GM23338 (cell line): ENCODE measurements around the gene CELF4. TPM values are rescaled to one million over a fixed set of nuclear protein-coding genes. Genes with fewer than 3 reads are reported as not detected.

Source experiments
- ATAC-seq: fragments of 200-7000 bp; cut with Tn5 transposase; 3 replicates; pipeline ENCODE4 v1.9.1; 2020
- DNase-seq: peaks from one replicate; pipeline ENCODE4 v3.0.0-alpha.2; 2015; ENCODE audit warnings: low spot score
- H2AFZ ChIP-seq: fragments of 200-600 bp; sonication (generic); 2 replicates; pipeline ENCODE4 v1.8.0; 2016; ENCODE audit warnings: antibody characterized with exemption, mild to moderate bottlenecking, moderate library complexity
- H3F3A ChIP-seq: fragments of 200-600 bp; sonication (generic); replicated peaks from 2 replicates; pipeline ENCODE4 v1.8.0; 2017; ENCODE audit warnings: antibody characterized with exemption, mixed run types, low read depth
- H3K27ac ChIP-seq: fragments of 200-600 bp; sonication (generic); 2 replicates; pipeline ENCODE4 v1.6.1; 2016; ENCODE audit warnings: low read depth
- H3K27me3 ChIP-seq: fragments of 200-600 bp; sonication (generic); 2 replicates; pipeline ENCODE4 v1.8.0; 2016; ENCODE audit warnings: mild to moderate bottlenecking, mixed run types, moderate library complexity; ENCODE audit not compliant: insufficient read depth
- H3K36me3 ChIP-seq: fragments of 200-600 bp; sonication (generic); 2 replicates; pipeline ENCODE4 v1.8.0; 2016; ENCODE audit warnings: mild to moderate bottlenecking; ENCODE audit not compliant: insufficient read depth
- H3K4me1 ChIP-seq: fragments of 200-600 bp; sonication (generic); 2 replicates; pipeline ENCODE4 v1.8.0; 2016; ENCODE audit warnings: mild to moderate bottlenecking, moderate library complexity; ENCODE audit not compliant: insufficient read depth
- H3K4me2 ChIP-seq: fragments of 200-600 bp; sonication (generic); 2 replicates; pipeline ENCODE4 v1.7.1; 2017; ENCODE audit warnings: mixed run types
- H3K4me3 ChIP-seq: fragments of 200-600 bp; sonication (generic); 2 replicates; pipeline ENCODE4 v1.6.1; 2016; ENCODE audit warnings: mixed run types
- H3K79me2 ChIP-seq: fragments of 200-600 bp; sonication (generic); replicated peaks from 2 replicates; pipeline ENCODE4 v1.8.0; 2017; ENCODE audit warnings: mild to moderate bottlenecking; ENCODE audit not compliant: insufficient read depth
- H3K9me2 ChIP-seq: fragments of 200-600 bp; sonication (generic); 2 replicates; pipeline ENCODE4 v1.8.0; 2017; ENCODE audit not compliant: insufficient read depth
- H4K20me1 ChIP-seq: fragments of 200-600 bp; sonication (generic); replicated peaks from 2 replicates; pipeline ENCODE4 v1.8.0; 2017; ENCODE audit warnings: mild to moderate bottlenecking; ENCODE audit not compliant: insufficient read depth
- H3K27ac Mint-ChIP-seq: 2 replicates; pipeline ENCODE4 v1.8.0; 2020; ENCODE audit warnings: inconsistent platforms, mild to moderate bottlenecking, moderate library complexity, mixed read lengths
- H3K27me3 Mint-ChIP-seq: 3 replicates; pipeline ENCODE4 v1.8.0; 2022; ENCODE audit warnings: low read depth, mild to moderate bottlenecking, moderate library complexity, mixed read lengths, inconsistent platforms; ENCODE audit not compliant: insufficient read depth, poor library complexity
- H3K36me3 Mint-ChIP-seq: 3 replicates; pipeline ENCODE4 v1.8.0; 2021; ENCODE audit warnings: low read depth, mild to moderate bottlenecking, inconsistent platforms, moderate library complexity, mixed read lengths
- H3K4me1 Mint-ChIP-seq: 3 replicates; pipeline ENCODE4 v1.8.0; 2020; ENCODE audit warnings: mild to moderate bottlenecking, inconsistent platforms, mixed read lengths
- H3K4me3 Mint-ChIP-seq: 3 replicates; pipeline ENCODE4 v1.8.0; 2021; ENCODE audit warnings: moderate library complexity, mild to moderate bottlenecking, inconsistent platforms, mixed read lengths
- H3K9me3 Mint-ChIP-seq: 3 replicates; pipeline ENCODE4 v1.8.0; 2020; ENCODE audit warnings: moderate library complexity, mild to moderate bottlenecking, inconsistent platforms, mixed read lengths
- CREB1 ChIP-seq: fragments of 250-450 bp; sonication (Bioruptor Pico); IDR thresholded peaks from 2 replicates; pipeline ENCODE4 v1.5.0; 2020; ENCODE audit warnings: low read depth, mild to moderate bottlenecking, moderate library complexity
- JUNB ChIP-seq: IDR thresholded peaks from one replicate; pipeline ENCODE4 v1.6.1; 2016; ENCODE audit warnings: antibody characterized with exemption; ENCODE audit not compliant: unreplicated experiment
- NANOG ChIP-seq: IDR thresholded peaks from 2 replicates; pipeline ENCODE4 v1.6.1; 2016; ENCODE audit warnings: antibody characterized with exemption, borderline replicate concordance
- STAT1 ChIP-seq: IDR thresholded peaks from one replicate; pipeline ENCODE4 v1.6.1; 2016; ENCODE audit warnings: antibody characterized with exemption; ENCODE audit not compliant: unreplicated experiment
- ZNF114 ChIP-seq: fragments of 250-450 bp; sonication (Bioruptor Pico); IDR thresholded peaks from 2 replicates; pipeline ENCODE4 v1.5.0; 2020; ENCODE audit warnings: mild to moderate bottlenecking, moderate library complexity
- polyA plus RNA-seq: library from polyadenylated mRNA; unstranded; fragments of >200 nt; fragmentation: Nextera tagmentation; extraction: Ambion mirVana; gene quantifications from 2 replicates; pipeline ENCODE4 v1.2.1, GENCODE V29; 2016
- total RNA-seq: library from RNA; depleted of rRNA; stranded (reverse); fragments of >200 nt; shearing (Covaris generic); gene quantifications from 2 replicates; pipeline ENCODE4 v1.2.3, GENCODE V29; 2014
- TF ChIP-seq, protein P1 (sequence below): IDR thresholded peaks from 2 replicates; pipeline ENCODE4 v1.6.1; 2016; ENCODE audit warnings: antibody characterized with exemption
- TF ChIP-seq, protein P2 (sequence below), 2 experiments: fragments of 200-600 bp in 1 of 2; sonication (generic) in 1 of 2; conservative IDR thresholded peaks; 2 replicates each; pipeline versions ENCODE4 v1.5.1 to v1.6.1; 2016 to 2017; ENCODE audit warnings: antibody characterized with exemption in 2 of 2, low read depth in 2 of 2, mild to moderate bottlenecking in 2 of 2, moderate library complexity in 1 of 2
- TF ChIP-seq, protein P3 (sequence below): fragments of 250-450 bp; sonication (Bioruptor Pico); IDR thresholded peaks from 2 replicates; pipeline ENCODE4 v1.5.0; 2020; ENCODE audit warnings: mild to moderate bottlenecking, moderate library complexity

The CELF4 gene
- total and polyA plus RNA-seq, 2 experiments from 2014 or later = 2.6 to 6.7 TPM

DNA sequence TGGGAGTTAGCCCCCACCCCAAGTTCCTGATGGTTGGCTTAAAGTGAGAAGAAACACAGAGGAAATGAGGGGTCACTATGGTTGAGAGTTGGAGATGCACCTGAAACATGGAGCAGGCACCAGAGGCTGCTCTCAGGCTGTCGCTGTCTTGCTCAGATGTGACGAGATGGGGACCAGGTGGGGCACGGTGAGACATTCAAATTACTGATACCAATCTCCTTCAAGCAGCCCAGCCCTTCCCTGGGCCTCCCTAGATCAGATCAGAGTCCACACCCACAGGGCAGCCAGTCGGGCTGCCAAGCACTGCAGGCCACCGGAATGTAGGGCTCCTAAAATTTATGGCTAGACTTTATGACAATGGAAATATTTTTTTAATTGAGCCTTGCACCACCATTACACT, 176.6 kb downstream of the CELF4 start:
- DNase-seq (no peak), ATAC-seq (no peak)
- no peak overlapping the region for H3K27ac Mint-ChIP-seq
- Histone ChIP-seq H3K27ac (no peak overlapping the region), H3F3A (no peaks in the 10 kb centered on the region), H3K79me2 (no peaks in the 10 kb centered on the region), H3K4me3 (no peak overlapping the region), H3K36me3 (no peaks in the 10 kb centered on the region), H2AFZ (no peak overlapping the region), H3K4me1 (peaks cover 19% of the 10 kb centered on the region), H3K27me3 (peaks cover 20% of the 10 kb centered on the region), H4K20me1 (no peaks in the 10 kb centered on the region), H3K9me2 (no peaks in the 10 kb centered on the region), H3K4me2 (no peak overlapping the region)
- TF ChIP-seq, protein P1, sequence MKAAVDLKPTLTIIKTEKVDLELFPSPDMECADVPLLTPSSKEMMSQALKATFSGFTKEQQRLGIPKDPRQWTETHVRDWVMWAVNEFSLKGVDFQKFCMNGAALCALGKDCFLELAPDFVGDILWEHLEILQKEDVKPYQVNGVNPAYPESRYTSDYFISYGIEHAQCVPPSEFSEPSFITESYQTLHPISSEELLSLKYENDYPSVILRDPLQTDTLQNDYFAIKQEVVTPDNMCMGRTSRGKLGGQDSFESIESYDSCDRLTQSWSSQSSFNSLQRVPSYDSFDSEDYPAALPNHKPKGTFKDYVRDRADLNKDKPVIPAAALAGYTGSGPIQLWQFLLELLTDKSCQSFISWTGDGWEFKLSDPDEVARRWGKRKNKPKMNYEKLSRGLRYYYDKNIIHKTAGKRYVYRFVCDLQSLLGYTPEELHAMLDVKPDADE = no peak
- TF ChIP-seq CREB1 (no peak), JUNB (no peak), ZNF114 (no peak)
- TF ChIP-seq, protein P2, sequence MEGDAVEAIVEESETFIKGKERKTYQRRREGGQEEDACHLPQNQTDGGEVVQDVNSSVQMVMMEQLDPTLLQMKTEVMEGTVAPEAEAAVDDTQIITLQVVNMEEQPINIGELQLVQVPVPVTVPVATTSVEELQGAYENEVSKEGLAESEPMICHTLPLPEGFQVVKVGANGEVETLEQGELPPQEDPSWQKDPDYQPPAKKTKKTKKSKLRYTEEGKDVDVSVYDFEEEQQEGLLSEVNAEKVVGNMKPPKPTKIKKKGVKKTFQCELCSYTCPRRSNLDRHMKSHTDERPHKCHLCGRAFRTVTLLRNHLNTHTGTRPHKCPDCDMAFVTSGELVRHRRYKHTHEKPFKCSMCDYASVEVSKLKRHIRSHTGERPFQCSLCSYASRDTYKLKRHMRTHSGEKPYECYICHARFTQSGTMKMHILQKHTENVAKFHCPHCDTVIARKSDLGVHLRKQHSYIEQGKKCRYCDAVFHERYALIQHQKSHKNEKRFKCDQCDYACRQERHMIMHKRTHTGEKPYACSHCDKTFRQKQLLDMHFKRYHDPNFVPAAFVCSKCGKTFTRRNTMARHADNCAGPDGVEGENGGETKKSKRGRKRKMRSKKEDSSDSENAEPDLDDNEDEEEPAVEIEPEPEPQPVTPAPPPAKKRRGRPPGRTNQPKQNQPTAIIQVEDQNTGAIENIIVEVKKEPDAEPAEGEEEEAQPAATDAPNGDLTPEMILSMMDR (conservative IDR thresholded peaks at IDR 0.05; ENCODE audit: low read depth in 2 of 2) = no peak
- peaks cover 25% of the 10 kb centered on the region for H3K9me3 Mint-ChIP-seq
- H3K27me3 Mint-ChIP-seq = peaks cover 32% of the 10 kb centered on the region
- peaks cover 31% of the 10 kb centered on the region for H3K4me1 Mint-ChIP-seq
- H3K36me3 Mint-ChIP-seq = peaks cover 11% of the 10 kb centered on the region
- no peak overlapping the region for H3K4me3 Mint-ChIP-seq

DNA sequence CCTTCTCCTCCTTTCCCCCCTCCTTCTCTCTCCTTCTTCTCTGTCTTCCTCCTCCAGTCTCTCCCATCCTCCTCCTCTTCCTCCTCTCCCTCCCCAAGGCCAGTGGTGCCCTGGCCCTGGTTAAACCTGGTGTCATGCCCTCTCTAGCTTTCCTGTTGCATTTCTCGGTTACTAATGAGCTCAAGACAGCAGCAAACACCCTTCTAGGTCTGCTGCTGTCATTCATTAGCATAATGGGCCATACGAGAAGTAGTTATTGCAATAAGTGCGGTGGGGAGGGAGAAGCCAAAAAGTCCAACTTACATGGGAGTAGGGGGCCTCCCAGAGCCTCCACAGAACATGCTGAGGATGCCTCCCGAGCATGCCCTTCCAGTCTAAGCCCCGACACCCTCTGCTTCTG, 177.2 kb downstream of the CELF4 start:
- Mint-ChIP-seq H3K4me3 (no peak overlapping the region), H3K27ac (no peak overlapping the region), H3K36me3 (peaks cover 11% of the 10 kb centered on the region), H3K27me3 (peaks cover 28% of the 10 kb centered on the region), H3K9me3 (peaks cover 25% of the 10 kb centered on the region), H3K4me1 (peaks cover 33% of the 10 kb centered on the region)
- DNase-seq (no peak), ATAC-seq (no peak)
- Histone ChIP-seq H2AFZ (no peak overlapping the region), H3K27me3 (peaks cover 20% of the 10 kb centered on the region), H3K36me3 (no peaks in the 10 kb centered on the region), H3F3A (no peaks in the 10 kb centered on the region), H3K4me1 (peaks cover 23% of the 10 kb centered on the region), H3K79me2 (no peaks in the 10 kb centered on the region), H4K20me1 (no peaks in the 10 kb centered on the region), H3K9me2 (no peaks in the 10 kb centered on the region), H3K4me3 (no peak overlapping the region), H3K27ac (no peak overlapping the region), H3K4me2 (no peak overlapping the region)
- TF ChIP-seq JUNB (no peak), CREB1 (no peak), NANOG (no peak), STAT1 (no peak)
- TF ChIP-seq, protein P2 (conservative IDR thresholded peaks at IDR 0.05; ENCODE audit: low read depth in 2 of 2) = no peak
- TF ChIP-seq, protein P3, sequence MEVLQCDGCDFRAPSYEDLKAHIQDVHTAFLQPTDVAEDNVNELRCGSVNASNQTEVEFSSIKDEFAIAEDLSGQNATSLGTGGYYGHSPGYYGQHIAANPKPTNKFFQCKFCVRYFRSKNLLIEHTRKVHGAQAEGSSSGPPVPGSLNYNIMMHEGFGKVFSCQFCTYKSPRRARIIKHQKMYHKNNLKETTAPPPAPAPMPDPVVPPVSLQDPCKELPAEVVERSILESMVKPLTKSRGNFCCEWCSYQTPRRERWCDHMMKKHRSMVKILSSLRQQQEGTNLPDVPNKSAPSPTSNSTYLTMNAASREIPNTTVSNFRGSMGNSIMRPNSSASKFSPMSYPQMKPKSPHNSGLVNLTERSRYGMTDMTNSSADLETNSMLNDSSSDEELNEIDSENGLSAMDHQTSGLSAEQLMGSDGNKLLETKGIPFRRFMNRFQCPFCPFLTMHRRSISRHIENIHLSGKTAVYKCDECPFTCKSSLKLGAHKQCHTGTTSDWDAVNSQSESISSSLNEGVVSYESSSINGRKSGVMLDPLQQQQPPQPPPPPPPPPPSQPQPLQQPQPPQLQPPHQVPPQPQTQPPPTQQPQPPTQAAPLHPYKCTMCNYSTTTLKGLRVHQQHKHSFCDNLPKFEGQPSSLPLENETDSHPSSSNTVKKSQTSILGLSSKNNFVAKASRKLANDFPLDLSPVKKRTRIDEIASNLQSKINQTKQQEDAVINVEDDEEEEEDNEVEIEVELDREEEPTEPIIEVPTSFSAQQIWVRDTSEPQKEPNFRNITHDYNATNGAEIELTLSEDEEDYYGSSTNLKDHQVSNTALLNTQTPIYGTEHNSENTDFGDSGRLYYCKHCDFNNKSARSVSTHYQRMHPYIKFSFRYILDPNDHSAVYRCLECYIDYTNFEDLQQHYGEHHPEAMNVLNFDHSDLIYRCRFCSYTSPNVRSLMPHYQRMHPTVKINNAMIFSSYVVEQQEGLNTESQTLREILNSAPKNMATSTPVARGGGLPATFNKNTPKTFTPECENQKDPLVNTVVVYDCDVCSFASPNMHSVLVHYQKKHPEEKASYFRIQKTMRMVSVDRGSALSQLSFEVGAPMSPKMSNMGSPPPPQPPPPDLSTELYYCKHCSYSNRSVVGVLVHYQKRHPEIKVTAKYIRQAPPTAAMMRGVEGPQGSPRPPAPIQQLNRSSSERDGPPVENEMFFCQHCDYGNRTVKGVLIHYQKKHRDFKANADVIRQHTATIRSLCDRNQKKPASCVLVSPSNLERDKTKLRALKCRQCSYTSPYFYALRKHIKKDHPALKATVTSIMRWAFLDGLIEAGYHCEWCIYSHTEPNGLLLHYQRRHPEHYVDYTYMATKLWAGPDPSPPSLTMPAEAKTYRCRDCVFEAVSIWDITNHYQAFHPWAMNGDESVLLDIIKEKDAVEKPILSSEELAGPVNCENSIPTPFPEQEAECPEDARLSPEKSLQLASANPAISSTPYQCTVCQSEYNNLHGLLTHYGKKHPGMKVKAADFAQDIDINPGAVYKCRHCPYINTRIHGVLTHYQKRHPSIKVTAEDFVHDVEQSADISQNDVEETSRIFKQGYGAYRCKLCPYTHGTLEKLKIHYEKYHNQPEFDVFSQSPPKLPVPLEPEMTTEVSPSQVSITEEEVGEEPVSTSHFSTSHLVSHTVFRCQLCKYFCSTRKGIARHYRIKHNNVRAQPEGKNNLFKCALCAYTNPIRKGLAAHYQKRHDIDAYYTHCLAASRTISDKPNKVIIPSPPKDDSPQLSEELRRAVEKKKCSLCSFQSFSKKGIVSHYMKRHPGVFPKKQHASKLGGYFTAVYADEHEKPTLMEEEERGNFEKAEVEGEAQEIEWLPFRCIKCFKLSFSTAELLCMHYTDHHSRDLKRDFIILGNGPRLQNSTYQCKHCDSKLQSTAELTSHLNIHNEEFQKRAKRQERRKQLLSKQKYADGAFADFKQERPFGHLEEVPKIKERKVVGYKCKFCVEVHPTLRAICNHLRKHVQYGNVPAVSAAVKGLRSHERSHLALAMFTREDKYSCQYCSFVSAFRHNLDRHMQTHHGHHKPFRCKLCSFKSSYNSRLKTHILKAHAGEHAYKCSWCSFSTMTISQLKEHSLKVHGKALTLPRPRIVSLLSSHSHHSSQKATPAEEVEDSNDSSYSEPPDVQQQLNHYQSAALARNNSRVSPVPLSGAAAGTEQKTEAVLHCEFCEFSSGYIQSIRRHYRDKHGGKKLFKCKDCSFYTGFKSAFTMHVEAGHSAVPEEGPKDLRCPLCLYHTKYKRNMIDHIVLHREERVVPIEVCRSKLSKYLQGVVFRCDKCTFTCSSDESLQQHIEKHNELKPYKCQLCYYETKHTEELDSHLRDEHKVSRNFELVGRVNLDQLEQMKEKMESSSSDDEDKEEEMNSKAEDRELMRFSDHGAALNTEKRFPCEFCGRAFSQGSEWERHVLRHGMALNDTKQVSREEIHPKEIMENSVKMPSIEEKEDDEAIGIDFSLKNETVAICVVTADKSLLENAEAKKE = no peak
